H1 (cell line): ENCODE data around the gene R3HDM2. TPM values are rescaled to one million over a fixed set of nuclear protein-coding genes. Genes with fewer than 3 reads are reported as not detected.

Source experiments
- CTCF ChIA-PET: fragments of 300-600 bp; sonication (Branson Sonifier 250); formaldehyde crosslinking; loops from one replicate; lab custom pipeline; 2021; ENCODE audit not compliant: partially characterized antibody; lab: Charles Lee
- POLR2A ChIA-PET: fragments of 300-600 bp; sonication (Branson Sonifier 250); formaldehyde crosslinking; loops from one replicate; lab custom pipeline; 2021; ENCODE audit warnings: inconsistent platforms; ENCODE audit not compliant: partially characterized antibody; lab: Charles Lee
- DNase-seq, 2 experiments: peaks; one replicate each; pipeline versions ENCODE4 v3.0.0 to v3.0.0-alpha.2; 2010 to 2022; ENCODE audit warnings: low spot score in 2 of 2, low read depth in 1 of 2, mixed read lengths in 1 of 2
- FAIRE-seq: peaks from 2 replicates; lab custom pipeline; 2011; peaks lifted over from hg19 to GRCh38; lab: Jason Lieb, UNC
- H2AFZ ChIP-seq: 2 replicates; pipeline ENCODE4 v1.8.1; 2012; ENCODE audit warnings: low read length, inconsistent platforms
- H2AK5ac ChIP-seq: 2 replicates; pipeline ENCODE4 v1.6.1; 2013; ENCODE audit warnings: low read depth, low read length
- H2BK120ac ChIP-seq: replicated peaks from 2 replicates; pipeline ENCODE3; 2013; ENCODE audit warnings: low read depth, low read length, inconsistent platforms
- H2BK12ac ChIP-seq: 2 replicates; pipeline ENCODE4 v1.6.1; 2013; ENCODE audit warnings: low read depth, low read length
- H2BK15ac ChIP-seq: 2 replicates; pipeline ENCODE4 v1.6.1; 2013; ENCODE audit warnings: low read length
- H2BK20ac ChIP-seq: 2 replicates; pipeline ENCODE4 v1.6.1; 2013; ENCODE audit warnings: low read length
- H2BK5ac ChIP-seq: 2 replicates; pipeline ENCODE4 v1.6.1; 2013; ENCODE audit warnings: low read depth, low read length
- H3K14ac ChIP-seq: 2 replicates; pipeline ENCODE4 v1.6.1; 2013; ENCODE audit warnings: inconsistent platforms; ENCODE audit not compliant: insufficient read length
- H3K18ac ChIP-seq: 2 replicates; pipeline ENCODE4 v1.6.1; 2013; ENCODE audit warnings: low read length; ENCODE audit errors: extremely low read depth
- H3K23ac ChIP-seq: 2 replicates; pipeline ENCODE4 v1.6.1; 2013; ENCODE audit warnings: inconsistent platforms; ENCODE audit not compliant: insufficient read length
- H3K23me2 ChIP-seq: 2 replicates; pipeline ENCODE4 v1.6.1; 2013; ENCODE audit warnings: low read depth, low read length
- H3K27ac ChIP-seq: 2 replicates; pipeline ENCODE4 v1.6.1; 2011; ENCODE audit warnings: low read depth, low read length, inconsistent platforms
- H3K27me3 ChIP-seq, 4 experiments: replicated peaks in 1 of 4; 1 replicate in 1 of 4; 2 replicates in 3 of 4; pipeline versions ENCODE4 v1.6.1 to v1.8.1; 2011 to 2013; ENCODE audit warnings: low read length in 3 of 4, mild to moderate bottlenecking in 3 of 4, inconsistent platforms in 2 of 4, mixed read lengths in 2 of 4, moderate library complexity in 1 of 4; ENCODE audit not compliant: control insufficient read depth in 3 of 4, insufficient read depth in 3 of 4; ENCODE audit errors: extremely low read depth in 1 of 4
- H3K36me3 ChIP-seq, 4 experiments: 2 replicates each; pipeline versions ENCODE4 v1.6.1 to v1.8.1; 2011 to 2013; ENCODE audit warnings: mild to moderate bottlenecking in 4 of 4, low read length in 3 of 4, moderate library complexity in 2 of 4, control low read depth in 1 of 4, inconsistent platforms in 1 of 4; ENCODE audit not compliant: insufficient read depth in 4 of 4, control insufficient read depth in 2 of 4
- H3K4ac ChIP-seq: replicated peaks from 2 replicates; pipeline ENCODE3; 2013; ENCODE audit warnings: low read length, low read depth, mixed read lengths, inconsistent platforms; ENCODE audit not compliant: insufficient read length
- H3K4me1 ChIP-seq, 4 experiments: replicated peaks in 1 of 4; 1 replicate in 1 of 4; 2 replicates in 3 of 4; pipeline versions ENCODE4 v1.6.1 to v1.8.1; 2011 to 2013; ENCODE audit warnings: low read length in 3 of 4, inconsistent platforms in 2 of 4, mixed read lengths in 1 of 4; ENCODE audit not compliant: insufficient read depth in 4 of 4, control insufficient read depth in 3 of 4
- H3K4me2 ChIP-seq, 2 experiments: 2 replicates each; pipeline versions ENCODE4 v1.6.1 to v1.8.1; 2011 to 2013; ENCODE audit warnings: low read depth in 2 of 2, low read length in 2 of 2, control low read depth in 1 of 2, inconsistent platforms in 1 of 2, mild to moderate bottlenecking in 1 of 2; ENCODE audit not compliant: insufficient read depth in 1 of 2
- H3K4me3 ChIP-seq, 4 experiments: fragments of 200-600, 300-600 bp in 1 of 4; sonication (generic), shearing (Covaris generic), sonication (Bioruptor Twin) in 1 of 4; 2 replicates each; pipeline versions ENCODE4 v1.5.1 to v1.8.1; 2011 to 2016; ENCODE audit warnings: low read length in 4 of 4, low read depth in 3 of 4, control low read depth in 2 of 4, inconsistent platforms in 2 of 4, mild to moderate bottlenecking in 2 of 4, mixed read lengths in 1 of 4, moderate library complexity in 1 of 4; ENCODE audit not compliant: insufficient read depth in 2 of 4; ENCODE audit errors: extremely low read depth in 1 of 4
- H3K56ac ChIP-seq: replicated peaks from 2 replicates; pipeline ENCODE3; 2013; ENCODE audit warnings: low read depth, mild to moderate bottlenecking, mixed read lengths, low read length, inconsistent platforms; ENCODE audit not compliant: insufficient read length
- H3K79me1 ChIP-seq: 2 replicates; pipeline ENCODE4 v1.6.1; 2013; ENCODE audit warnings: low read depth, low read length, control low read depth
- H3K79me2 ChIP-seq, 2 experiments: 2 replicates each; pipeline versions ENCODE4 v1.6.1 to v1.8.1; 2012 to 2013; ENCODE audit warnings: low read length in 2 of 2, mild to moderate bottlenecking in 2 of 2, inconsistent platforms in 1 of 2; ENCODE audit not compliant: insufficient read depth in 2 of 2, control insufficient read depth in 1 of 2
- H3K9ac ChIP-seq, 4 experiments: replicated peaks in 1 of 4; 1 replicate in 1 of 4; 2 replicates in 3 of 4; pipeline versions ENCODE4 v1.6.1 to v1.8.1; 2011 to 2013; ENCODE audit warnings: low read depth in 3 of 4, low read length in 3 of 4, control low read depth in 2 of 4, mild to moderate bottlenecking in 2 of 4, moderate library complexity in 2 of 4, inconsistent platforms in 1 of 4; ENCODE audit errors: extremely low read depth in 1 of 4
- H3K9me3 ChIP-seq, 2 experiments: 2 replicates each; pipeline versions ENCODE4 v1.6.1 to v1.8.1; 2012 to 2013; ENCODE audit warnings: mild to moderate bottlenecking in 2 of 2, moderate library complexity in 2 of 2, control low read depth in 1 of 2, inconsistent platforms in 1 of 2, low read depth in 1 of 2, low read length in 1 of 2, mixed read lengths in 1 of 2; ENCODE audit not compliant: insufficient read depth in 2 of 2
- H4K20me1 ChIP-seq, 2 experiments: replicated peaks in 1 of 2; 2 replicates each; pipeline versions ENCODE3 to v1.8.1; 2011 to 2013; ENCODE audit warnings: inconsistent platforms in 2 of 2, low read length in 2 of 2, mild to moderate bottlenecking in 1 of 2; ENCODE audit not compliant: insufficient read depth in 2 of 2, control insufficient read depth in 1 of 2
- H4K5ac ChIP-seq: 2 replicates; pipeline ENCODE4 v1.6.1; 2013; ENCODE audit warnings: low read length, low read depth, mixed read lengths, inconsistent platforms; ENCODE audit not compliant: insufficient read length
- H4K8ac ChIP-seq: 2 replicates; pipeline ENCODE4 v1.8.0; 2013; ENCODE audit warnings: mild to moderate bottlenecking, moderate library complexity, low read length, inconsistent platforms; ENCODE audit not compliant: insufficient read depth; ENCODE audit errors: extremely low read depth
- H4K91ac ChIP-seq: replicated peaks from 2 replicates; pipeline ENCODE3; 2013; ENCODE audit warnings: low read length, mixed read lengths, inconsistent platforms; ENCODE audit not compliant: insufficient read length
- CHD1 ChIP-seq: IDR thresholded peaks from 2 replicates; pipeline ENCODE4 v1.6.1; 2012; ENCODE audit warnings: low read depth, low read length, improper control_type of control experiment
- CREB1 ChIP-seq: IDR thresholded peaks from 2 replicates; pipeline ENCODE4 v1.6.1; 2012; ENCODE audit warnings: inconsistent platforms
- EZH2 ChIP-seq: fragments of 200-600 bp; sonication (generic); IDR thresholded peaks from 2 replicates; pipeline ENCODE4 v1.7.1; 2012; ENCODE audit warnings: low read depth, mild to moderate bottlenecking, moderate library complexity, low read length, inconsistent platforms; ENCODE audit not compliant: severe bottlenecking
- JUN ChIP-seq: IDR thresholded peaks from 2 replicates; pipeline ENCODE4 v1.6.1; 2011; ENCODE audit warnings: low read depth, mild to moderate bottlenecking, improper control_type of control experiment, low read length
- JUND ChIP-seq: IDR thresholded peaks from 2 replicates; pipeline ENCODE4 v1.6.1; 2011; ENCODE audit warnings: mild to moderate bottlenecking, improper control_type of control experiment, low read length
- KDM1A ChIP-seq: fragments of 200-600, 300-600 bp; sonication (generic); IDR thresholded peaks from 2 replicates; pipeline ENCODE4 v1.7.1; 2016; ENCODE audit warnings: mild to moderate bottlenecking, low read length, borderline replicate concordance
- RNF2 ChIP-seq: fragments of 200-900, 300-1000 bp; sonication (generic); IDR thresholded peaks from 2 replicates; pipeline ENCODE4 v1.7.1; 2016; ENCODE audit warnings: borderline replicate concordance, low read depth, mild to moderate bottlenecking, antibody characterized with exemption, low read length; ENCODE audit not compliant: poor library complexity, severe bottlenecking; ENCODE audit errors: missing control alignments
- SIN3A ChIP-seq, 2 experiments: IDR thresholded peaks in 1 of 2; conservative IDR thresholded peaks in 1 of 2; 2 replicates each; pipeline ENCODE4 v1.6.1; 2011 to 2012; ENCODE audit warnings: low read length in 2 of 2, improper control_type of control experiment in 1 of 2, low read depth in 1 of 2, mild to moderate bottlenecking in 1 of 2
- SRF ChIP-seq: IDR thresholded peaks from 2 replicates; pipeline ENCODE4 v1.6.1; 2011; ENCODE audit warnings: mild to moderate bottlenecking, low read depth, low read length, moderate library complexity
- SUZ12 ChIP-seq: fragments of 200-600 bp; sonication (generic); IDR thresholded peaks from 2 replicates; pipeline ENCODE4 v1.6.1; 2012; ENCODE audit warnings: mild to moderate bottlenecking, inconsistent platforms, low read length, moderate library complexity, mixed read lengths
- TAF7 ChIP-seq: optimal IDR thresholded peaks from 2 replicates; pipeline ENCODE3; 2011; ENCODE audit warnings: low read depth, mild to moderate bottlenecking, inconsistent platforms, low read length, moderate library complexity, borderline replicate concordance
- WGBS, 2 experiments: shearing (Covaris generic) in 1 of 2; methylation state at CpG; one replicate each; pipeline versions ENCODE4 v1.1.6 to v1.1.7; 2013 to 2015; ENCODE audit warnings: low lambda C conversion rate in 2 of 2, mixed read lengths in 2 of 2, inconsistent platforms in 1 of 2, low coverage in 1 of 2, missing lambda C conversion rate in 1 of 2; ENCODE audit not compliant: insufficient replicate concordance in 2 of 2, insufficient coverage in 1 of 2, insufficient read length in 1 of 2; ENCODE audit errors: extremely low coverage in 1 of 2, missing lambda C conversion rate in 1 of 2; 5-methylcytosine and 5-hydroxymethylcytosine counted together
- polyA plus RNA-seq, 7 experiments: library from polyadenylated mRNA; depleted of rRNA in 3 of 7; stranded (reverse) in 5 of 7; unstranded in 2 of 7; fragments of >200 nt in 5 of 7; fragments of 200-250 nt in 2 of 7; gene quantifications; 1 replicate in 5 of 7; 2 replicates in 1 of 7; 4 replicates in 1 of 7; pipeline versions ENCODE4 v1.2.1 to v1.2.3, GENCODE V29; 2011 to 2013; ENCODE audit warnings: missing spikeins in 2 of 7, mixed read lengths in 2 of 7
- total RNA-seq: library from RNA; stranded (reverse); fragmentation: NEBNext Ultra II Directional; extraction: Animal tissue kit (Norgen Biotek cat#: 25700); gene quantifications from 2 replicates; pipeline ENCODE4 v1.2.1, GENCODE V29; 2021

Gene R3HDM2
- total and polyA plus RNA-seq, 2 of the 8 experiments (the other 6 are each of a cell fraction or from before 2014, with no cell fraction given), result 25.6 to 27.0 TPM

DNA sequence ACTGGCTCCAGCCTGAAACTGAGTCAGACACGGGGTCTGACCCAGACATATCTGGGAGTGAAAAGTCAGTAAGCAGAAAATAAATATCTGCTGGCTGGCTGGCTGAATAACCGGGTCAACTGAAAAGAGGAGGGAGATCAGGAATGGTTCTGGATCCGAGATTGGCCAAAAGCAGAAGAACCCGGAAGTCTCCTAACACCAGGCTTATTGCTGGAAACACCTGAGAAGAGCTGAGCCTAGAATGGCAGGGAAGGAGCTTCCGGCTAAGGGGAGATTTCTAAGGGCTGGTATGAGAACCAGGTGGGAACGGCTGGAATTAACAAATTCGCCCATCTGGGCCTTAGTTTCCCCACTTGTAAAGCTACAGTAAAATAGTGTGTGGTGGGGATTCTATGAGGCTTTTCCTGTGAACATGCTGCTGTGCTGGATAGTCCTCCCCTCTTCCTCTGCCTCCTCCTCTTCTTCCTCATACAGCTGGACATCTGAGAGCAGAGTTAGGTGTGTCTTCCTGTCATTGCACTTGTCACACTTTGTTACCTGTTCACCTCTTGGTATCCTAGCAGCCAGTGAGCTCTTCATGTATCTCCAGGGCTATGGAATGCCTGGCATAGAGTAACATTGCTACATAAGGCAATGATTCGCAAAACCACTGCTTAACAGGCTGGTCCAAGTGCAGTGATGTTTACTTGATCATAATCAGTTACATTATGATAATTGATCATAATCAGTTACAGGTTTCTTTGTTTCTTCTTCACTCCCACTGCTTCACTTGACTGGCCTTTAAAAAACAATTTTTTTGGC, 203.3 kb downstream of the R3HDM2 start:
- Histone ChIP-seq H3K23ac (no peak overlapping the region), H3K4me3 (peak overlapping the region; percentile 21 to 64 (median 46); a peak in 7 of 8 replicates), H4K91ac (peak overlapping the region; percentile 48), H3K4me1 (peaks cover 4 to 47% (median 25%) of the 10 kb centered on the region in 4 experiments), H3K9me3 (no peaks in the 10 kb centered on the region), H2BK120ac (no peak overlapping the region), H2AK5ac (no peak overlapping the region), H3K79me2 (peaks cover 6 to 15% of the 10 kb centered on the region in 2 experiments; a peak in 3 of 4 replicates), H2BK12ac (peak overlapping the region; percentile 3; the same call in 1 of the 2 replicates), H4K5ac (no peak overlapping the region), H3K27me3 (peaks cover 29 to 55% (median 49%) of the 10 kb centered on the region in 4 experiments), H4K8ac (no peak overlapping the region), H2BK5ac (no peak overlapping the region; the same call in 1 of the 2 replicates), H4K20me1 (peaks cover 5 to 17% of the 10 kb centered on the region in 2 experiments), H3K4ac (no peak overlapping the region), H3K27ac (no peak overlapping the region), H3K4me2 (peak overlapping the region; percentile 94 to 96), H2AFZ (no peak overlapping the region), H3K36me3 (peaks cover 12 to 21% (median 15%) of the 10 kb centered on the region in 4 experiments), H3K23me2 (peaks cover 14% of the 10 kb centered on the region), H3K79me1 (peaks cover 11% of the 10 kb centered on the region), H2BK20ac (no peak overlapping the region), H3K9ac (no peak overlapping the region), H3K18ac (peak overlapping the region; percentile 22; the same call in 1 of the 2 replicates), H3K14ac (no peak overlapping the region), H2BK15ac (peak overlapping the region; percentile 61), H3K56ac (no peak overlapping the region)
- 46% methylated on average over 7 of the region's 8 CpGs; no CpG with 5 or more reads in 1 of the 2 experiments for WGBS, 2 experiments
- DNase-seq (no peak), FAIRE-seq (no peak)
- CTCF ChIA-PET, result interaction anchor here (0.5 to 27.9 kb wide), 14 partner anchors 12 to 383 kb away, joined by 3 to 726 read pairs (median 4); partner anchors contain the start of genes ARHGEF25, NXPH4 and STAC3
- POLR2A ChIA-PET, result interaction anchor here (0.5 to 22.1 kb wide), 11 partner anchors 11 to 588 kb away, joined by 3 to 852 read pairs (median 4); partner anchors contain the start of genes LRP1, NXPH4, SHMT2 and STAC3
- TF ChIP-seq KDM1A (no peak), CREB1 (no peak), TAF7 (no peak), SUZ12 (no peak), EZH2 (no peak), SIN3A (conservative IDR thresholded peaks at IDR 0.05 in 1 of 2, IDR thresholded peaks at IDR 0.05 in 1 of 2; ENCODE audit: low read depth in 1 of 2, low read length in 2 of 2) (no peak), SRF (no peak), JUN (no peak), JUND (no peak), CHD1 (no peak), RNF2 (no peak)
